Testis (tissue), 2 donors: ENCODE measurements around the gene STS.
"Not testable (repeated sequence)": the region's sequence is repeated elsewhere in the genome, so short reads cannot be mapped to it uniquely, and the experiment has no call there.

Experiments used
- POLR2A ChIP-seq: fragments of 450-650 bp; IDR thresholded peaks from one replicate; pipeline ENCODE4 v1.6.1; 2017; ENCODE audit warnings: antibody characterized with exemption, mild to moderate bottlenecking, moderate library complexity
- TF ChIP-seq, protein P1 (sequence below), 3 experiments: fragments of 450-650 bp in 2 of 3; fragments of 200-600 bp in 1 of 3; sonication (generic) in 1 of 3; IDR thresholded peaks; one replicate each; pipeline ENCODE4 v1.5.1; 2016 to 2019; ENCODE audit warnings: antibody characterized with exemption in 3 of 3, mild to moderate bottlenecking in 2 of 3, moderate library complexity in 1 of 3

DNA sequence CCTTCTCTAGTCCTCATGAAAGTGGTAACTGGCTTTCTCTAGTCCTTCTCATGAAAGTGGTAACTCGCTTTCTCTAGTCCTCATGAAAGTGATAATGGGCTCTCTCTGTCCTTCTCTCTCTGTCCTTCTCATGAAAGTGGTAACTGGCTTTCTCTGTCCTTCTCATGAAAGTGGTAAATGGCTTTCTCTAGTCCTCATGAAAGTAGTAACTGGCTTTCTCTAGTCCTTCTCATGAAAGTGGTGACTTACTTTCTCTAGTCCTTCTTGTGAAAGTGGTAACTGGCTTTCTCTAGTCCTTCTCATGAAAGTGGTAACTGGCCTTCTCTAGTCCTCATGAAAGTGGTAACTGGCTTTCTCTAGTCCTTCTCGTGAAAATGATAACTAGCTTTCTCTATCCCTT lies 31.3 kb downstream of the STS start:
- TF ChIP-seq, protein P1, sequence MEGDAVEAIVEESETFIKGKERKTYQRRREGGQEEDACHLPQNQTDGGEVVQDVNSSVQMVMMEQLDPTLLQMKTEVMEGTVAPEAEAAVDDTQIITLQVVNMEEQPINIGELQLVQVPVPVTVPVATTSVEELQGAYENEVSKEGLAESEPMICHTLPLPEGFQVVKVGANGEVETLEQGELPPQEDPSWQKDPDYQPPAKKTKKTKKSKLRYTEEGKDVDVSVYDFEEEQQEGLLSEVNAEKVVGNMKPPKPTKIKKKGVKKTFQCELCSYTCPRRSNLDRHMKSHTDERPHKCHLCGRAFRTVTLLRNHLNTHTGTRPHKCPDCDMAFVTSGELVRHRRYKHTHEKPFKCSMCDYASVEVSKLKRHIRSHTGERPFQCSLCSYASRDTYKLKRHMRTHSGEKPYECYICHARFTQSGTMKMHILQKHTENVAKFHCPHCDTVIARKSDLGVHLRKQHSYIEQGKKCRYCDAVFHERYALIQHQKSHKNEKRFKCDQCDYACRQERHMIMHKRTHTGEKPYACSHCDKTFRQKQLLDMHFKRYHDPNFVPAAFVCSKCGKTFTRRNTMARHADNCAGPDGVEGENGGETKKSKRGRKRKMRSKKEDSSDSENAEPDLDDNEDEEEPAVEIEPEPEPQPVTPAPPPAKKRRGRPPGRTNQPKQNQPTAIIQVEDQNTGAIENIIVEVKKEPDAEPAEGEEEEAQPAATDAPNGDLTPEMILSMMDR (IDR thresholded peaks at IDR 0.05) = not testable (repeated sequence)
- not testable (repeated sequence) for TF ChIP-seq POLR2A
